ENCODE measurements around the gene FHL5. TPM values are rescaled to one million over a fixed set of nuclear protein-coding genes. Genes with fewer than 3 reads are reported as not detected.

Gene FHL5
- total and polyA plus RNA-seq, 2 experiments from 2014 or later, result not detected

- TF ChIP-seq STAT1 (IDR thresholded peaks at IDR 0.05; ENCODE audit: unreplicated experiment) (no peak), NANOG (IDR thresholded peaks at IDR 0.05; ENCODE audit: borderline replicate concordance) (no peak), CREB1 (CRISPR knock-in tag; IDR thresholded peaks at IDR 0.05; ENCODE audit: low read depth) (no peak)
Observed at GRCh38 chr6:96610019-96610418, 47.1 kb downstream of the FHL5 start (continued).

- Histone ChIP-seq H3K27ac (ENCODE audit: low read depth) (no peak overlapping the region), H4K20me1 (replicated peaks; ENCODE audit: insufficient read depth) (no peaks in the 10 kb centered on the region), H3K4me1 (ENCODE audit: insufficient read depth) (peaks cover 10% of the 10 kb centered on the region; the same call in 1 of the 2 replicates), H2AFZ (no peak overlapping the region), H3F3A (replicated peaks; ENCODE audit: low read depth) (no peaks in the 10 kb centered on the region), H3K9me2 (ENCODE audit: insufficient read depth) (0 out of 2 replicates have a peak, but pooled peaks cover 4% of the 10 kb centered on the region), H3K4me3 (no peak overlapping the region), H3K4me2 (no peak overlapping the region), H3K27me3 (ENCODE audit: insufficient read depth) (no peaks in the 10 kb centered on the region), H3K79me2 (replicated peaks; ENCODE audit: insufficient read depth) (no peaks in the 10 kb centered on the region), H3K36me3 (ENCODE audit: insufficient read depth) (no peaks in the 10 kb centered on the region)
- TF ChIP-seq ZNF462 (CRISPR knock-in tag; IDR thresholded peaks at IDR 0.05), result no peak
- TF ChIP-seq CREB1 (CRISPR knock-in tag; IDR thresholded peaks at IDR 0.05; ENCODE audit: low read depth), result no peak
- TF ChIP-seq POLR2AphosphoS5 (IDR thresholded peaks at IDR 0.05; ENCODE audit: low read depth), result no peak
- TF ChIP-seq EZH2phosphoT487 (IDR thresholded peaks at IDR 0.05; ENCODE audit: unreplicated experiment), result no peak
- no peak for TF ChIP-seq REST (IDR thresholded peaks at IDR 0.05; ENCODE audit: unreplicated experiment)
- Mint-ChIP-seq H3K9me3 (no peaks in the 10 kb centered on the region), H3K4me3 (no peak overlapping the region), H3K27me3 (ENCODE audit: insufficient read depth, low read depth, poor library complexity) (no peaks in the 10 kb centered on the region), H3K27ac (no peak overlapping the region), H3K4me1 (peaks cover 15% of the 10 kb centered on the region), H3K36me3 (ENCODE audit: low read depth) (no peaks in the 10 kb centered on the region)
- DNase-seq (ENCODE audit: low spot score) (no peak), ATAC-seq (no peak)
Observed at GRCh38 chr6:96611342-96611991, 48.5 kb downstream of the FHL5 start.

Measured in GM23338 (cell line).